GM12878 (cell line): ENCODE results near the gene PCNX1. TPM values are rescaled to one million over a fixed set of nuclear protein-coding genes. Genes with fewer than 3 reads are reported as not detected.

Experiments used
- ATAC-seq: fragments of 200-7000 bp; cut with Tn5 transposase; 3 replicates; pipeline ENCODE4 v1.9.1; 2020; ENCODE audit warnings: mild to moderate bottlenecking, moderate library complexity
- BruUV-seq: library from RNA; stranded (reverse); fragments of 400-500 nt; replicated peaks from 2 replicates; lab custom pipeline; 2021; lab: Mats Ljungman, UMichigan
- CTCF ChIA-PET: fragments of 300-600 bp; sonication (Branson Sonifier 250); formaldehyde crosslinking; extraction: SDS; loops from one replicate; lab custom pipeline; 2021; ENCODE audit warnings: inconsistent platforms; lab: Yijun Ruan, JAX
- POLR2A ChIA-PET: fragments of 350-600 bp; formaldehyde crosslinking; extraction: SDS; loops from one replicate; lab custom pipeline; 2021; ENCODE audit warnings: inconsistent platforms; lab: Charles Lee
- RAD21 ChIA-PET: fragments of 300-600 bp; sonication (Branson Sonifier 250); formaldehyde crosslinking; loops from one replicate; lab custom pipeline; 2023; ENCODE audit warnings: antibody characterized with exemption; ENCODE audit not compliant: unreplicated experiment; lab: Charles Lee
- SMC1A ChIA-PET: fragments of 300-600 bp; sonication (Branson Sonifier 250); formaldehyde crosslinking; loops from one replicate; lab custom pipeline; 2023; ENCODE audit not compliant: unreplicated experiment, uncharacterized antibody; lab: Charles Lee
- DNase-seq: peaks from one replicate; pipeline ENCODE4 v3.0.0-alpha.2; 2011; ENCODE audit warnings: low read depth, low spot score
- FAIRE-seq: peaks from 3 replicates; lab custom pipeline; 2011; peaks lifted over from hg19 to GRCh38; lab: Jason Lieb, UNC
- H2AFZ ChIP-seq: 2 replicates; pipeline ENCODE4 v1.6.0; 2011; ENCODE audit warnings: low read depth, low read length, control low read depth; ENCODE audit not compliant: control insufficient read depth
- H3K27ac ChIP-seq: 2 replicates; pipeline ENCODE4 v1.5.1; 2011; ENCODE audit warnings: control low read depth; ENCODE audit not compliant: control insufficient read depth, insufficient read depth
- H3K27me3 ChIP-seq, 2 experiments: replicated peaks in 1 of 2; 2 replicates each; pipeline versions ENCODE4 v1.6.0 to v1.6.1; 2011; ENCODE audit warnings: low read length in 1 of 2; ENCODE audit not compliant: control insufficient read depth in 2 of 2, insufficient read depth in 2 of 2
- H3K36me3 ChIP-seq, 2 experiments: 2 replicates each; pipeline ENCODE4 v1.5.1; 2011; ENCODE audit warnings: low read length in 1 of 2; ENCODE audit not compliant: control insufficient read depth in 2 of 2, insufficient read depth in 2 of 2
- H3K4me1 ChIP-seq: 2 replicates; pipeline ENCODE4 v1.6.1; 2011; ENCODE audit warnings: mild to moderate bottlenecking, low read length, moderate library complexity, mixed read lengths; ENCODE audit not compliant: control insufficient read depth, insufficient read depth
- H3K4me2 ChIP-seq: 2 replicates; pipeline ENCODE4 v1.6.0; 2011; ENCODE audit warnings: control low read depth; ENCODE audit not compliant: control insufficient read depth, insufficient read depth
- H3K4me3 ChIP-seq: fragments of 200-600 bp; sonication (generic); 2 replicates; pipeline ENCODE4 v1.5.1; 2016
- H3K79me2 ChIP-seq: 2 replicates; pipeline ENCODE4 v1.6.0; 2011; ENCODE audit warnings: low read length; ENCODE audit not compliant: control insufficient read depth, insufficient read depth
- H3K9ac ChIP-seq: 2 replicates; pipeline ENCODE4 v1.8.0; 2011; ENCODE audit warnings: low read length, control low read depth, mixed read lengths; ENCODE audit not compliant: control insufficient read depth, insufficient read depth
- H3K9me3 ChIP-seq: replicated peaks from 3 replicates; pipeline ENCODE4 v1.5.1; 2011; ENCODE audit warnings: mild to moderate bottlenecking, low read length; ENCODE audit not compliant: control insufficient read depth, insufficient read depth
- H4K20me1 ChIP-seq: 2 replicates; pipeline ENCODE4 v1.6.0; 2011; ENCODE audit not compliant: control insufficient read depth, insufficient read depth
- BHLHE40 ChIP-seq, 2 experiments: fragments of 450-650 bp in 1 of 2; IDR thresholded peaks; 2 replicates each; pipeline ENCODE4 v1.6.1; 2011 to 2017; ENCODE audit warnings: low read depth in 2 of 2, borderline replicate concordance in 1 of 2, improper control_type of control experiment in 1 of 2, low read length in 1 of 2, mild to moderate bottlenecking in 1 of 2
- CEBPZ ChIP-seq: fragments of 150-350 bp; IDR thresholded peaks from 2 replicates; pipeline ENCODE4 v1.6.1; 2016; ENCODE audit warnings: low read depth, low read length
- EP300 ChIP-seq, 2 experiments: fragments of 150-350 bp in 1 of 2; IDR thresholded peaks; 2 replicates each; pipeline ENCODE4 v1.6.1; 2011 to 2012; ENCODE audit warnings: low read depth in 2 of 2, low read length in 2 of 2, borderline replicate concordance in 1 of 2, improper control_type of control experiment in 1 of 2, inconsistent platforms in 1 of 2; ENCODE audit not compliant: control insufficient read depth in 1 of 2
- JUNB ChIP-seq: IDR thresholded peaks from 2 replicates; pipeline ENCODE4 v1.6.1; 2016; ENCODE audit warnings: antibody characterized with exemption, mild to moderate bottlenecking
- NFXL1 ChIP-seq: fragments of 450-650 bp; IDR thresholded peaks from 2 replicates; pipeline ENCODE4 v1.6.1; 2017; ENCODE audit warnings: antibody characterized with exemption, mild to moderate bottlenecking, borderline replicate concordance
- NKRF ChIP-seq: fragments of 450-650 bp; conservative IDR thresholded peaks from 2 replicates; pipeline ENCODE4 v1.6.1; 2017; ENCODE audit warnings: mild to moderate bottlenecking, moderate library complexity
- PAX5 ChIP-seq: IDR thresholded peaks from 2 replicates; pipeline ENCODE4 v1.6.1; 2011; ENCODE audit warnings: low read depth, low read length, borderline replicate concordance
- RAD21 ChIP-seq: IDR thresholded peaks from 2 replicates; pipeline ENCODE4 v1.6.1; 2011; ENCODE audit warnings: mild to moderate bottlenecking, low read depth, low read length, moderate library complexity; ENCODE audit not compliant: insufficient read depth
- SP1 ChIP-seq: IDR thresholded peaks from one replicate; pipeline ENCODE4 v1.6.1; 2011; ENCODE audit warnings: low read depth, low read length
- SREBF1 ChIP-seq: IDR thresholded peaks from 2 replicates; pipeline ENCODE4 v1.6.1; 2012; ENCODE audit warnings: mild to moderate bottlenecking, low read length
- TCF3 ChIP-seq: IDR thresholded peaks from 2 replicates; pipeline ENCODE4 v1.6.1; 2012; ENCODE audit warnings: low read depth, mild to moderate bottlenecking, low read length, borderline replicate concordance; ENCODE audit not compliant: insufficient read depth
- ZNF24 ChIP-seq: fragments of 450-650 bp; IDR thresholded peaks from 2 replicates; pipeline ENCODE4 v1.6.1; 2017; ENCODE audit warnings: antibody characterized with exemption, mild to moderate bottlenecking
- ZNF622 ChIP-seq: fragments of 450-650 bp; IDR thresholded peaks from 2 replicates; pipeline ENCODE4 v1.6.1; 2017; ENCODE audit warnings: mild to moderate bottlenecking, inconsistent platforms
- WGBS: methylation state at CpG from one replicate; pipeline ENCODE4 v1.1.6; 2016; ENCODE audit warnings: low lambda C conversion rate; ENCODE audit not compliant: insufficient replicate concordance, insufficient coverage; ENCODE audit errors: missing lambda C conversion rate; 5-methylcytosine and 5-hydroxymethylcytosine counted together
- in situ Hi-C: fragments of 300-500 bp; cut with MboI; formaldehyde crosslinking; loops from 9 replicates; pipeline ENCODE4 v1.14.3; 2018; ENCODE audit warnings: mixed read lengths
- intact Hi-C: fragments of 100-400 bp; cut with micrococcal nuclease; formaldehyde crosslinking; loops from one replicate; pipeline ENCODE4 v1.14.2; 2022; ENCODE audit not compliant: unreplicated experiment
- polyA plus RNA-seq, 11 experiments: library from polyadenylated mRNA; depleted of rRNA in 4 of 11; unstranded in 6 of 11; stranded (reverse) in 5 of 11; fragments of >200 nt; fragmentation: Nextera tagmentation in 4 of 11; fragmentation: Illumina TruSeq in 1 of 11; extraction: Ambion mirVana in 4 of 11; extraction: Trizol in 1 of 11; gene quantifications; 1 replicate in 1 of 11; 2 replicates in 10 of 11; pipeline versions ENCODE4 v1.2.1 to v1.2.3, GENCODE V29; 2011 to 2016; ENCODE audit warnings: inconsistent platforms in 2 of 11, missing spikeins in 2 of 11, low read depth in 1 of 11
- total RNA-seq, 4 experiments: library from RNA; depleted of rRNA in 3 of 4; stranded (reverse); fragments of >200 nt in 3 of 4; fragmentation: Illumina TruSeq in 1 of 4; extraction: Trizol in 1 of 4; gene quantifications; 2 replicates each; pipeline versions ENCODE4 v1.2.1 to v1.2.3, GENCODE V29; 2013 to 2021
- TF ChIP-seq, protein P1 (sequence below): IDR thresholded peaks from 2 replicates; pipeline ENCODE4 v1.6.1; 2012; ENCODE audit warnings: improper control_type of control experiment, low read depth, low read length; ENCODE audit not compliant: insufficient replicate concordance

PCNX1 gene
- total and polyA plus RNA-seq, 10 of the 15 experiments (the other 5 are each of a cell fraction or from before 2014, with no cell fraction given), result 4.6 to 53.9 (median 20.5) TPM

- Histone ChIP-seq H3K36me3 (no peaks in the 10 kb centered on the region; a peak in 1 of 4 replicates), H3K27me3 (no peaks in the 10 kb centered on the region), H3K4me1 (peaks cover 4% of the 10 kb centered on the region; the same call in 1 of the 2 replicates), H3K27ac (no peak overlapping the region), H4K20me1 (no peaks in the 10 kb centered on the region; the same call in 1 of the 2 replicates), H3K4me3 (no peak overlapping the region), H2AFZ (no peak overlapping the region), H3K9ac (no peak overlapping the region), H3K4me2 (no peak overlapping the region), H3K79me2 (peaks cover 83% of the 10 kb centered on the region), H3K9me3 (peaks cover 1% of the 10 kb centered on the region; the same call in 1 of the 3 replicates)
- no TSS peak for BruUV-seq
- 98% methylated on average over 7 of the region's 7 CpGs for WGBS
- ChIA-PET POLR2A (no interaction called here), RAD21 (no interaction called here), SMC1A (interaction anchor here (1.4 kb wide), 1 partner anchor 9 kb away, joined by 3 read pairs; no protein-coding TSS in a partner anchor), CTCF (no interaction called here)
- FAIRE-seq (no peak), DNase-seq (no peak), ATAC-seq (no peak)
- in situ Hi-C loops (no loop called here), intact Hi-C loops (no loop called here)
- no peak for TF ChIP-seq CEBPZ
- TF ChIP-seq EP300 (IDR thresholded peaks at IDR 0.05; ENCODE audit: borderline replicate concordance in 1 of 2, control insufficient read depth in 1 of 2, low read depth in 2 of 2, low read length in 2 of 2), result no peak
- TF ChIP-seq NKRF, result no peak
- no peak for TF ChIP-seq SP1
- no peak for TF ChIP-seq TCF3
- TF ChIP-seq ZNF24, result no peak
- TF ChIP-seq BHLHE40 (IDR thresholded peaks at IDR 0.05; ENCODE audit: borderline replicate concordance in 1 of 2, low read depth in 2 of 2, low read length in 1 of 2), result no peak
- no peak for TF ChIP-seq RAD21
- no peak for TF ChIP-seq SREBF1
- TF ChIP-seq, protein P1, sequence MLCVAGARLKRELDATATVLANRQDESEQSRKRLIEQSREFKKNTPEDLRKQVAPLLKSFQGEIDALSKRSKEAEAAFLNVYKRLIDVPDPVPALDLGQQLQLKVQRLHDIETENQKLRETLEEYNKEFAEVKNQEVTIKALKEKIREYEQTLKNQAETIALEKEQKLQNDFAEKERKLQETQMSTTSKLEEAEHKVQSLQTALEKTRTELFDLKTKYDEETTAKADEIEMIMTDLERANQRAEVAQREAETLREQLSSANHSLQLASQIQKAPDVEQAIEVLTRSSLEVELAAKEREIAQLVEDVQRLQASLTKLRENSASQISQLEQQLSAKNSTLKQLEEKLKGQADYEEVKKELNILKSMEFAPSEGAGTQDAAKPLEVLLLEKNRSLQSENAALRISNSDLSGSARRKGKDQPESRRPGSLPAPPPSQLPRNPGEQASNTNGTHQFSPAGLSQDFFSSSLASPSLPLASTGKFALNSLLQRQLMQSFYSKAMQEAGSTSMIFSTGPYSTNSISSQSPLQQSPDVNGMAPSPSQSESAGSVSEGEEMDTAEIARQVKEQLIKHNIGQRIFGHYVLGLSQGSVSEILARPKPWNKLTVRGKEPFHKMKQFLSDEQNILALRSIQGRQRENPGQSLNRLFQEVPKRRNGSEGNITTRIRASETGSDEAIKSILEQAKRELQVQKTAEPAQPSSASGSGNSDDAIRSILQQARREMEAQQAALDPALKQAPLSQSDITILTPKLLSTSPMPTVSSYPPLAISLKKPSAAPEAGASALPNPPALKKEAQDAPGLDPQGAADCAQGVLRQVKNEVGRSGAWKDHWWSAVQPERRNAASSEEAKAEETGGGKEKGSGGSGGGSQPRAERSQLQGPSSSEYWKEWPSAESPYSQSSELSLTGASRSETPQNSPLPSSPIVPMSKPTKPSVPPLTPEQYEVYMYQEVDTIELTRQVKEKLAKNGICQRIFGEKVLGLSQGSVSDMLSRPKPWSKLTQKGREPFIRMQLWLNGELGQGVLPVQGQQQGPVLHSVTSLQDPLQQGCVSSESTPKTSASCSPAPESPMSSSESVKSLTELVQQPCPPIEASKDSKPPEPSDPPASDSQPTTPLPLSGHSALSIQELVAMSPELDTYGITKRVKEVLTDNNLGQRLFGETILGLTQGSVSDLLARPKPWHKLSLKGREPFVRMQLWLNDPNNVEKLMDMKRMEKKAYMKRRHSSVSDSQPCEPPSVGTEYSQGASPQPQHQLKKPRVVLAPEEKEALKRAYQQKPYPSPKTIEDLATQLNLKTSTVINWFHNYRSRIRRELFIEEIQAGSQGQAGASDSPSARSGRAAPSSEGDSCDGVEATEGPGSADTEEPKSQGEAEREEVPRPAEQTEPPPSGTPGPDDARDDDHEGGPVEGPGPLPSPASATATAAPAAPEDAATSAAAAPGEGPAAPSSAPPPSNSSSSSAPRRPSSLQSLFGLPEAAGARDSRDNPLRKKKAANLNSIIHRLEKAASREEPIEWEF, result no peak
- no peak for TF ChIP-seq PAX5
- TF ChIP-seq NFXL1, result no peak
- TF ChIP-seq ZNF622, result no peak
- no peak for TF ChIP-seq JUNB
Observed at GRCh38 chr14:70916300-70916699, 9.0 kb downstream of the PCNX1 start.
